Measurements from ENCODE around the gene FAM43A. TPM values are rescaled to one million over a fixed set of nuclear protein-coding genes. Genes with fewer than 3 reads are reported as not detected.
A peak's percentile ranks its signal among the peaks of the same experiment; 100 is the strongest.

The FAM43A gene
- total and polyA plus RNA-seq, 12 donors: 8.9 to 61.7 (median 17.8) TPM

DNA sequence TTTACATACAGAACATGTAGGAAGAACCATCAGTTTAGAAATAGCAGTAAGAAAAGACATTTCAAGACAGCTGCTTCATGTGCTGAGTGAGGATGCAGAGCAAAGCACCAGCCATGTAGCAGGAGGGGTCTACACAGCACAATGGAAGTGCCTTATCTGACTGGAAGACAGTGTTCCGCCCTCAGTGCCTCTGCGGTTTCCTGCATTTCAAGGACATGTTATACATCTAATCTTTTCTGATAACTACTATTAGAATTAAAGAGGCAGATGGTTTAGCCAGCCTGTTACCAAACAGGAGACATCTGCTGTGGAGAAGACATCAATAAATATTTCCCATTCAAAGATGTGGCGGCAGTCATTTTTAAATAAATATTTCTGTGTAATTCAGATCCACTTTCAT lies 24.3 kb upstream of the FAM43A start:
- 33 to 38% methylated on average over 3 of the region's 3 CpGs for WGBS, 2 donors
- H3K4me1 ChIP-seq: peaks cover 0 to 36% (median 9%) of the 10 kb centered on the region in 9 donors
- peak overlapping the region in 5 of 10 donors; percentile 8 to 48 (median 31) for H3K27ac ChIP-seq
- H3K4me3 ChIP-seq: no peak overlapping the region
- no peaks in the 10 kb centered on the region for H3K9me3 ChIP-seq
- ATAC-seq (peak in 4 of 8 donors; percentile 42 to 73 (median 58)), DNase-seq (no peak)
- H3K36me3 ChIP-seq: peaks cover 0 to 93% (median 29%) of the 10 kb centered on the region in 9 donors
- intact Hi-C loops (cut with DNase I): no loop called here
- no peaks in the 10 kb centered on the region for H3K27me3 ChIP-seq
- TF ChIP-seq, protein P1, sequence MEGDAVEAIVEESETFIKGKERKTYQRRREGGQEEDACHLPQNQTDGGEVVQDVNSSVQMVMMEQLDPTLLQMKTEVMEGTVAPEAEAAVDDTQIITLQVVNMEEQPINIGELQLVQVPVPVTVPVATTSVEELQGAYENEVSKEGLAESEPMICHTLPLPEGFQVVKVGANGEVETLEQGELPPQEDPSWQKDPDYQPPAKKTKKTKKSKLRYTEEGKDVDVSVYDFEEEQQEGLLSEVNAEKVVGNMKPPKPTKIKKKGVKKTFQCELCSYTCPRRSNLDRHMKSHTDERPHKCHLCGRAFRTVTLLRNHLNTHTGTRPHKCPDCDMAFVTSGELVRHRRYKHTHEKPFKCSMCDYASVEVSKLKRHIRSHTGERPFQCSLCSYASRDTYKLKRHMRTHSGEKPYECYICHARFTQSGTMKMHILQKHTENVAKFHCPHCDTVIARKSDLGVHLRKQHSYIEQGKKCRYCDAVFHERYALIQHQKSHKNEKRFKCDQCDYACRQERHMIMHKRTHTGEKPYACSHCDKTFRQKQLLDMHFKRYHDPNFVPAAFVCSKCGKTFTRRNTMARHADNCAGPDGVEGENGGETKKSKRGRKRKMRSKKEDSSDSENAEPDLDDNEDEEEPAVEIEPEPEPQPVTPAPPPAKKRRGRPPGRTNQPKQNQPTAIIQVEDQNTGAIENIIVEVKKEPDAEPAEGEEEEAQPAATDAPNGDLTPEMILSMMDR (IDR thresholded peaks at IDR 0.05): no peak

DNA sequence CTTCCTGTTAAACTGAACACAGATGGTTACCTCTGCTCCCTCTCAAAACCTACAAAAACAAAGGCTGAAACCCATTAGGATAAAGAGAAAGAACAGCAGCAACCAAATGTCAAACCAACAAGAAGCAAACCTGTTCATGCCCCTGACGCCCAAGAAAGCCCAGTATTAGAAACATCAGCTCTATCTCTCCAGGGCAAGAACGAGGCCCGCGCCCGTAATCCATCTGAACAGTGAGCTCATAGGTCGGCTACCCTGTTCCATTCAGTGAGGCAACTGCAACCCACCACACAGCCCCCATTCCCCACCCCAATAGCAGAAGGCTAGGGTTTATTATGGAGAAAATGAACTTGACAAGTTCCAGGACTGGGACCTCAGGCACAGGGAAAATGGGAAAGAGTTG lies 23.7 kb upstream of the FAM43A start:
- DNase-seq: no peak
- no peaks in the 10 kb centered on the region for H3K27me3 ChIP-seq
- intact Hi-C loops (cut with DNase I): no loop called here

DNA sequence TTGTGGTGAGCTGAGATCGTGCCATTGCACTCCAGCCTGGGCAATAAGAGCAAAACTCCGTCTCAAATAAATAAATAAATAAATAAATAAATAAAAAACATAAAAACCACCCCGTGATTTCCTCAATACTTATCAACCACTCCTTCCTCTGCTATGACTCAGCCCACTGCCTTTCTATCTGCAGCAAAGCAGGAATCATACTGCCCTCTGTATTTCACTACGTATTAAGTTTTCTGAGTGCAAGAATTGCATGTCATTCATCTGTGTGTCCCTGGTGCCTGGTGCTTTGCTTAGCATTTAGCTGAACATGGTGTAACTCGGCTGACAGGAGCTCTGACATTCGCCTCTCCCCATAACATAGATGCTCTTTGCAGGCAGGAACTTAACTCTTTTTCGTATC lies 20.8 kb upstream of the FAM43A start:
- DNase-seq (no peak), ATAC-seq (no peak)
- Histone ChIP-seq H3K9me3 (no peaks in the 10 kb centered on the region), H3K4me3 (no peak overlapping the region), H3K27me3 (no peaks in the 10 kb centered on the region), H3K4me1 (peaks cover 0 to 19% (median 6%) of the 10 kb centered on the region in 9 donors), H3K27ac (no peak overlapping the region), H3K36me3 (peaks cover 0 to 92% (median 15%) of the 10 kb centered on the region in 9 donors)
- TF ChIP-seq, protein P1 (IDR thresholded peaks at IDR 0.05): no peak
- 91 to 94% methylated on average over 7 of the region's 7 CpGs for WGBS, 2 donors
- intact Hi-C loops (cut with DNase I): no loop called here

More for the DNA sequence above, 23.7 kb upstream of the FAM43A start:
- no peak for ATAC-seq
- peaks cover 0 to 97% (median 29%) of the 10 kb centered on the region in 9 donors for H3K36me3 ChIP-seq
- TF ChIP-seq, protein P1 (IDR thresholded peaks at IDR 0.05): no peak
- H3K4me1 ChIP-seq: peaks cover 0 to 36% (median 9%) of the 10 kb centered on the region in 9 donors
- no peaks in the 10 kb centered on the region for H3K9me3 ChIP-seq
- no peak overlapping the region for H3K4me3 ChIP-seq
- WGBS, 2 donors: 67 to 74% methylated on average over 6 of the region's 6 CpGs
- peak overlapping the region in 5 of 10 donors; percentile 8 to 48 (median 31) for H3K27ac ChIP-seq

DNA sequence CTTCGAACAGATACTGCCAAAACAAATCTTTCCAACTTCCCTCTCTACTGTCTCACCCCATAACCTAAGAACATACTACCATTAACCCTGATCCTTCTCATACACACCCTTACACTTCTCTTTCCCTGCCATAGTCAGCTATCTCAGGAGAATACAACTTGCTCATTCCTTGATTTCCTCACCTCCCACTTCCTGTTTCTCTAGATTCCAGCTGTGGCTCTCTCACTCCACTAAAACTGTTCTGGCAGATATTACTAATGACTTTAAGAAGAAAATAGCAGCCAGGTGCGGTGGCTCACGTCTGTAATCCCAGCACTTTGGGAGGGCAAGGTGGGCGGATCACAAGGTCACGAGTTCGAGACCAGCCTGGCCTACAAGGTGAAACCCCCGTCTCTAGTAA lies 18.3 kb upstream of the FAM43A start:
- peaks cover 0 to 71% (median 13%) of the 10 kb centered on the region in 9 donors for H3K36me3 ChIP-seq
- WGBS, 2 donors: 65 to 79% methylated on average over 7 of the region's 7 CpGs
- peaks cover 6 to 19% (median 15%) of the 10 kb centered on the region in 9 donors for H3K4me1 ChIP-seq
- TF ChIP-seq, protein P1 (IDR thresholded peaks at IDR 0.05): no peak
- H3K4me3 ChIP-seq: no peak overlapping the region
- no peak overlapping the region for H3K27ac ChIP-seq
- intact Hi-C loops (cut with DNase I): no loop called here
- no peaks in the 10 kb centered on the region for H3K27me3 ChIP-seq
- ATAC-seq: no peak
- H3K9me3 ChIP-seq: no peaks in the 10 kb centered on the region
- DNase-seq: no peak

Measured in heart right ventricle (tissue), 16 donors.